ENCODE measurements around the gene GRK5. TPM values are rescaled to one million over a fixed set of nuclear protein-coding genes. Genes with fewer than 3 reads are reported as not detected.

GRK5 gene
- total RNA-seq, 1 experiment from 2014 or later: 1.2 TPM

DNA sequence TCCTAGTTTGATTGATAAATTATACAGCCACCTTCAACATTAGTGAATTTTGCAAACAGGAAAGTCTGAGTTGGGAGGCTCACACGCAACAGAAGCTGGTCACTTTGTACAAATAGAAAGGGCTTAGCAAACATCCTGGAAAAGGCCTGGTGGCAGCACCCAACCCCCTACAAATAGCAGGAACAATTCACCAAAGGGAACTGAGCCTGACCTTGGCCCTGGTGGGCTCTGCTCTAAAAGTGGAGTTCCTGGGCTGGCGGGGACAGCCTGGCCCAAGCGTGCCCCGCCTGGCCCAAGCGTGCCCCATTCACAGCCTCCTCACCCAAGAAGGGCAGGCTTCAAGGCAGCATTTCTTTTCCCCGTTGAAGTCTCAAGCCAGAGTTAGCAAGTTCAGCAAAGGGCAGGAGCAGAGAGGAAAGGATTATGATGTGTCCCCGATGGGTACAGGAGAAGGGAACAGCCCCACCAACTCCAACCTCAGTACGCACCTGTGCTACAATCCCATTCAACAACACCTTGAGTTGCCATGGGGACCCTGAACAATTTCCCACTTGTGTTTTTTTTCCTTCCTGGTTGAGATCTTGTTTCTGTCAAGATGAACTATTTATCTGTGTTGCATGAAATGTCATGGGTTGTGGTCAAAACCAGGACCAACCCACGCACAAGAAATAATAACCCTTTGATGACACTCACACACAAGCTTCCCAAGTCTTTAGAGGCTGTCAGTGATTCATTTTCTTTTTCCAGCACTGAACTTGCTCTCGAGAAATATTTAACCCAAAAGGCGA lies 291.7 kb downstream of the GRK5 start:
- WGBS (ENCODE audit: extremely low coverage, insufficient read length, low lambda C conversion rate): no CpG with 5 or more reads among the region's 11 CpGs
- no peak overlapping the region for H2AFZ ChIP-seq (ENCODE audit: low read length)
- no peaks in the 10 kb centered on the region; a peak in 1 of 5 replicates for H3K9me3 Mint-ChIP-seq
- H3K9ac ChIP-seq (ENCODE audit: extremely low read depth, insufficient read length, low read length): no peak overlapping the region
- H3K9me3 ChIP-seq (ENCODE audit: control insufficient read depth, low read depth, low read length): no peaks in the 10 kb centered on the region
- no peak for DNase-seq
- H4K91ac ChIP-seq (ENCODE audit: insufficient read length, low read depth, low read length): no peak overlapping the region
- H4K8ac ChIP-seq (replicated peaks; ENCODE audit: insufficient read length, low read depth, low read length): no peak overlapping the region
- H3K4me1 ChIP-seq (ENCODE audit: insufficient read depth, low read length): no peaks in the 10 kb centered on the region
- H2BK120ac ChIP-seq (ENCODE audit: low read depth, low read length, poor library complexity, severe bottlenecking): no peak overlapping the region
- H3K27ac Mint-ChIP-seq: no peak overlapping the region
- H4K20me1 ChIP-seq (ENCODE audit: control insufficient read depth, insufficient read depth, insufficient read length): no peaks in the 10 kb centered on the region
- no peak overlapping the region for H2AK5ac ChIP-seq (ENCODE audit: insufficient read length, low read length)
- H3T11ph ChIP-seq (ENCODE audit: low read length): no peak overlapping the region
- H3K18ac ChIP-seq (ENCODE audit: insufficient read length, low read depth, low read length): no peak overlapping the region
- H3K23me2 ChIP-seq (ENCODE audit: insufficient read length, low read depth, low read length, poor library complexity, severe bottlenecking): no peaks in the 10 kb centered on the region
- no peak overlapping the region for H3K4ac ChIP-seq (ENCODE audit: low read depth, low read length)
- no peak overlapping the region for H2BK12ac ChIP-seq (ENCODE audit: insufficient read length, low read depth, low read length)
- peaks cover 6 to 27% of the 10 kb centered on the region in 2 experiments for H3K4me1 Mint-ChIP-seq
- no peak overlapping the region for H3K56ac ChIP-seq (ENCODE audit: insufficient read length, low read depth, low read length)
- H3K79me2 ChIP-seq (ENCODE audit: insufficient read depth, low read length): no peaks in the 10 kb centered on the region
- no peaks in the 10 kb centered on the region for H3K79me1 ChIP-seq (ENCODE audit: insufficient read depth, low read depth, low read length, poor library complexity, severe bottlenecking)
- H3K23ac ChIP-seq (ENCODE audit: insufficient read length, low read depth, low read length): no peak overlapping the region
- H3K27me3 ChIP-seq (ENCODE audit: insufficient read depth, low read length): no peaks in the 10 kb centered on the region
- no peak overlapping the region for H2BK15ac ChIP-seq (ENCODE audit: low read depth, low read length)
- no peak overlapping the region for H4K5ac ChIP-seq (ENCODE audit: insufficient read length, low read depth, low read length)
- no peak overlapping the region for H3K27ac ChIP-seq (ENCODE audit: insufficient read length, low read depth, low read length)
- no peak overlapping the region for H3K4me2 ChIP-seq (ENCODE audit: insufficient read depth, insufficient read length, low read length)
- no peak overlapping the region for H2BK5ac ChIP-seq (ENCODE audit: insufficient read length, low read length)
- TF ChIP-seq, protein P1, sequence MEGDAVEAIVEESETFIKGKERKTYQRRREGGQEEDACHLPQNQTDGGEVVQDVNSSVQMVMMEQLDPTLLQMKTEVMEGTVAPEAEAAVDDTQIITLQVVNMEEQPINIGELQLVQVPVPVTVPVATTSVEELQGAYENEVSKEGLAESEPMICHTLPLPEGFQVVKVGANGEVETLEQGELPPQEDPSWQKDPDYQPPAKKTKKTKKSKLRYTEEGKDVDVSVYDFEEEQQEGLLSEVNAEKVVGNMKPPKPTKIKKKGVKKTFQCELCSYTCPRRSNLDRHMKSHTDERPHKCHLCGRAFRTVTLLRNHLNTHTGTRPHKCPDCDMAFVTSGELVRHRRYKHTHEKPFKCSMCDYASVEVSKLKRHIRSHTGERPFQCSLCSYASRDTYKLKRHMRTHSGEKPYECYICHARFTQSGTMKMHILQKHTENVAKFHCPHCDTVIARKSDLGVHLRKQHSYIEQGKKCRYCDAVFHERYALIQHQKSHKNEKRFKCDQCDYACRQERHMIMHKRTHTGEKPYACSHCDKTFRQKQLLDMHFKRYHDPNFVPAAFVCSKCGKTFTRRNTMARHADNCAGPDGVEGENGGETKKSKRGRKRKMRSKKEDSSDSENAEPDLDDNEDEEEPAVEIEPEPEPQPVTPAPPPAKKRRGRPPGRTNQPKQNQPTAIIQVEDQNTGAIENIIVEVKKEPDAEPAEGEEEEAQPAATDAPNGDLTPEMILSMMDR (conservative IDR thresholded peaks at IDR 0.05): no peak
- no peak overlapping the region; the same call in 1 of the 2 replicates for H3K14ac ChIP-seq (ENCODE audit: insufficient read depth, low read length)
- H3K27me3 Mint-ChIP-seq (ENCODE audit: low read depth): peaks cover 24% of the 10 kb centered on the region
- H2BK20ac ChIP-seq (ENCODE audit: low read depth, low read length, poor library complexity, severe bottlenecking): no peak overlapping the region
- H3K4me3 Mint-ChIP-seq: no peak overlapping the region
- H3K36me3 Mint-ChIP-seq (ENCODE audit: insufficient read depth in 1 of 3, low read depth in 3 of 3): no peaks in the 10 kb centered on the region

All from H9 (cell line).